Activated CD4-positive, alpha-beta T cell treated with anti-CD3 and anti-CD28 coated beads, Interleukin-2, amount 50 U/mL, for 1 hour (primary cell): ENCODE results near the gene CSTB.

Experiments
- DNase-seq: peaks from one replicate; pipeline ENCODE4 v3.0.0-alpha.2; 2020

Gene CSTB

GRCh38 chr21:43766734-43767497, 9.2 kb downstream of the CSTB start:
- DNase-seq: no peak

GRCh38 chr21:43764576-43765495, 11.3 kb downstream of the CSTB start:
- DNase-seq: no peak

- no peak for DNase-seq
These were observed 12.1 kb downstream of the CSTB start for GRCh38 chr21:43763901-43764523.

- no peak for DNase-seq
These were observed 13.6 kb downstream of the CSTB start for GRCh38 chr21:43762303-43763128.

GRCh38 chr21:43761886-43762285, 14.2 kb downstream of the CSTB start:
- no peak for DNase-seq

GRCh38 chr21:43760391-43760958, 15.6 kb downstream of the CSTB start:
- DNase-seq: no peak

- no peak for DNase-seq
These were observed 16.5 kb downstream of the CSTB start for GRCh38 chr21:43759651-43760050.

GRCh38 chr21:43758811-43759210, 17.3 kb downstream of the CSTB start:
- DNase-seq: no peak

GRCh38 chr21:43758111-43758641, 17.9 kb downstream of the CSTB start:
- DNase-seq: no peak

GRCh38 chr21:43757601-43758000, 18.5 kb downstream of the CSTB start:
- DNase-seq: no peak

- DNase-seq: no peak
These were observed 20.1 kb downstream of the CSTB start for GRCh38 chr21:43755820-43756594.

GRCh38 chr21:43754948-43755781, 20.9 kb downstream of the CSTB start:
- DNase-seq: no peak

- no peak for DNase-seq
These were observed 22.7 kb downstream of the CSTB start for GRCh38 chr21:43753439-43753799.

GRCh38 chr21:43752758-43753438, 23.2 kb downstream of the CSTB start:
- DNase-seq: no peak

- DNase-seq: no peak
These were observed 24.0 kb downstream of the CSTB start for GRCh38 chr21:43751955-43752591.

- DNase-seq: no peak
These were observed 25.6 kb downstream of the CSTB start for GRCh38 chr21:43750339-43751033.

- DNase-seq: no peak
These were observed 26.4 kb downstream of the CSTB start for GRCh38 chr21:43749651-43750262.

- no peak for DNase-seq
These were observed 27.5 kb downstream of the CSTB start for GRCh38 chr21:43748622-43749021.
